ENCODE results near the gene TNFRSF17.
A peak's percentile ranks its signal among the peaks of the same experiment; 100 is the strongest.
"Not testable (repeated sequence)": the region's sequence is repeated elsewhere in the genome, so short reads cannot be mapped to it uniquely, and the experiment has no call there.

The TNFRSF17 gene

DNA sequence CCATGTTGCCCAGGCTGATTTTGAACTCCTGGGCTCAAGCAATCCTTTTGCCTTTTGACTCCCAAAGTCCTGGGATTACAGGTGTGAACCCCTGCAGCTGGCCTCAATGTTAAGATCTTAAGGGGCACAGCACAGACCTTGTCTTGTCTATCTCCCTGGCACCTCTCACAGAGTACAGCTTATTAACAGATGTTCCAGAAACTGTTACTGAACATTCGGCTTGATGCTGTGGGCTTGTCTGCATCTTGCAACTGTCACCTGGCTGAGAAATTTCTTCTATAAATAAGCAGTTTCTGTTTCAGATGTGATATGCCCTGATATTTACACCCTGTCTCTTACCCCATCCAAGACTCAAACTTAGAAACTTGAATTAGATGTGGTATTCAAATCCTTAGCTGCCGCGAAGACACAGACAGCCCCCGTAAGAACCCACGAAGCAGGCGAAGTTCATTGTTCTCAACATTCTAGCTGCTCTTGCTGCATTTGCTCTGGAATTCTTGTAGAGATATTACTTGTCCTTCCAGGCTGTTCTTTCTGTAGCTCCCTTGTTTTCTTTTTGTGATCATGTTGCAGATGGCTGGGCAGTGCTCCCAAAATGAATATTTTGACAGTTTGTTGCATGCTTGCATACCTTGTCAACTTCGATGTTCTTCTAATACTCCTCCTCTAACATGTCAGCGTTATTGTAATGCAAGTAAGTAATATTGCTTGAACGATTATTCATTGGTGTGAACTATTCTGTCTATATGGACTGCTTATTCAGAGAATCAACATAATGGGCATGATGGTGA, at the start of gene TNFRSF17:
TNFRSF17 (plus strand) TSS at position 450 of the 791 bp plus-strand sequence; CDS start at position 565, 115 bp downstream.
- H3K4me3 ChIP-seq (ENCODE audit: low read length) = peak within 1 kb of the TSS; percentile 92
- no peak for TF ChIP-seq ZNF274 (IDR thresholded peaks at IDR 0.05; ENCODE audit: low read depth, low read length)

DNA sequence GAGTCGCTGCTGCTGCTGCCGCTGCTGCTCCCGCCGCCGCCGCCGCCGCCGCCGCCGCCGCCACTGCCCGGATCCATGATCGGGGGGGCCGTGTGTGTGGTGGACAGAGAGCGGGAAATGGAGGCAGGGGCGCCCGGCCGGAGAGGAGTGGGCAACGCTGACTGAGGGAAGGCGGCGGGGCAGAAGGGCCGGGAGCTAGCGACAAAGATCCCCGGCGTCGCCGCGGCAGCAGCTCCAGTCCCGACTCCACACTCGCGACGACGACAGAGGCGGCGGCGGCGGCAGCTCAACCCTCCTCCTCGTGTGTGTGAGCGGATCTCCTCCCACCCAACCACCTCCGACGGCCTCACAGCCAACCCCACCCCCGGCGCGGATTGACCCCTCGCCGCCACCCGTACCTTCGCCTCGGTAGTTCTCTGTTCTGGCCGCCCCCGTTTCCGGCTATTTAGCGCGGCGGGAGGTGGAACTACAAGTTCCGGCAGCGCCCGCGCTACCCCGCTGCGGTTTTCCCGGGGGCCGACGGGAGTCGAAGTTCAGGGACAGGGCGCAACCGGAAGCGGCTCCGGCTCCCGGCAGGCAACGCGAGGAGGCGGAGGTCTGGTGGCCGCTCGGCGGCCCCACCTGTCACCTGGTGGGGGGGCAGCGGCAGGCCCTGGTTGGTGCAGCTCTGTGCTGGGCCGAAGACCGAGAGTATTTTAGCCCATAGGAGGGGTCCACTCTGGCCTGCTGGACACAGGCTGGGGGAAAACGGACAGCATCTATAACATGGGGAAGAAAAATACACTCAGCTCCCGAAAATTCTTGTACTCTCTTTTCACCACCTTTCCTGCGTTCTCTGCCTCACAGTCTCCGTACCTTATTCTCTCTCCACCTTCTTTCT, 49.1 kb upstream of the TNFRSF17 start, which contains the start of gene GSPT1:
GSPT1 (minus strand) TSS at position 313 of the 880 bp plus-strand sequence; CDS start at position 77, 236 bp downstream.
- TF ChIP-seq ZNF274 (IDR thresholded peaks at IDR 0.05; ENCODE audit: low read depth, low read length) = no peak

DNA sequence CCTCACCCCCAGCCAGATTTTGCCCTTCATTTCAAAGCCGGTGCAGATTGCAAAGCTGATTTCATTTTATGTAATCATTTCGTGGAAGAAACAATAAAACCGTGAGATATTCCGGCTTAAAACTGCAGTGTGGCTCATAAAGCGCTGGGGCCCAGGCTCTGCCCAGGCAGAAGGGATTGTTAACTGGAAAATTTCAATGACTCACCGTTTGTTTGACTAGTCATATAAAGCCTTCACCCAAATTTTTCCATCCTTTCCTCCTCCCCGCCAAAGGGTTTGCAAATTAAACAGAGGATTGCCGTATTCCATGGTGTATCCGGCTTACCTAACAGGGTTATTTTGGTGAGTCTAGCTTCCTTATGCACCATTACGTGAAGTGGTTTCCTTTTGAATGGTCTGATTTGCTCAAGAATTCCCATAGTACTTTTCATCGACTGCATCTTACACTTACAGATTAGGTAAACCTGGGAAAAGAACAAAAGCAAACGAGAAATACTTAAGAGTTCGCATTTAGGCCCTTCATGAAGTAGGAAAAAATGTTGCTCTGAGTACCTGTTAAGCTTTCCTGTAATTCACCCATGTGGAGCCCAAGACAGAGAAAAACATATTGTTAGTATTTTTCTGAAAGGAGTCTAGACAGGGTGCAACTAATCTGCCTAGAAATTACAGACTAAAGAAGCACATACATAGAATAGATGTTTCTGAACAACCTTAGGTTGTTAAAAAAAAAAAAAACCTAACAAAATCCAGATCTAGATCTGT, 48.3 kb upstream of the TNFRSF17 start:
- TF ChIP-seq ZNF274 (IDR thresholded peaks at IDR 0.05; ENCODE audit: low read depth, low read length) = no peak
- H3K4me3 ChIP-seq (ENCODE audit: low read length) = peak overlapping the region; percentile 61

More for the DNA sequence above, 49.1 kb upstream of the TNFRSF17 start, which contains the start of gene GSPT1:
- peak within 1 kb of the TSS; percentile 91 for H3K4me3 ChIP-seq (ENCODE audit: low read length)

DNA sequence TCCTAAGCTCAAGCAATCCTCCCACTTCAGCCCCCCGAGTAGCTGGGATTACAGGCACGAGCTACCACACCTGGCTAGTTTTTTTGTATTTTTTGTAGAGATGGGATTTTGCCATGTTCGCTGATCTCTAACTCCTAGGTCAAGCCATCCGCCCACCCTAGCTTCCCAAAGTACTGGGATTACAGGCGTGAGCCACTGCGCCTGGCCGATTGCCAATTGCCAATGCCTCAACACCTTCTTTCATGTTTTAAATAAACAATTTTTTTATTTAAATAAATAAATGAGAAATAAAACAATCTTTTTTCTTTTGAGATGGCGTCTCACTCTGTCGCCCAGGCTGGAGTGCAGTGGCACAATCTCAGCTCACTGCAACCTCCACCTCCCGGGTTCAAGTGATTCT, 41.0 kb upstream of the TNFRSF17 start:
- H3K4me3 ChIP-seq (ENCODE audit: low read length) = not testable (repeated sequence)

DNA sequence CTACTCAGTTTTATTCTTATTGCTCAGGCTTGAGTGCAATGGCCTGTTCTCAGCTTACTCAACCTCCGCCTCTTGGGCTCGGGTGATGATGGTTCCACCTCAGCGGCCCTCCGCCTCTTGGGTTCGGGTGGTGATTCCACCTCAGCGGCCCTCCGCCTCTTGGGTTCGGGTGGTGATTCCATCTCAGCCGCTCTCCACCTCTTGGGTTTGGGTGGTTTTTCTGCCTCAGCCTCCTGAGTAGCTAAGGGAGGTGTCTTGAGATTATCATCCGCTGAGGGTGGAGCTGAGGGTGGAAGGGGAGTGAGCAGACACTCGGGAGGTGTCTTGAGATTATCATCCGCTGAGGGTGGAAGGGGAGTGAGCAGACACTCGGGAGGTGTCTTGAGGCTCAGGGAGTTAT, 37.7 kb upstream of the TNFRSF17 start:
- not testable (repeated sequence) for H3K4me3 ChIP-seq (ENCODE audit: low read length)

DNA sequence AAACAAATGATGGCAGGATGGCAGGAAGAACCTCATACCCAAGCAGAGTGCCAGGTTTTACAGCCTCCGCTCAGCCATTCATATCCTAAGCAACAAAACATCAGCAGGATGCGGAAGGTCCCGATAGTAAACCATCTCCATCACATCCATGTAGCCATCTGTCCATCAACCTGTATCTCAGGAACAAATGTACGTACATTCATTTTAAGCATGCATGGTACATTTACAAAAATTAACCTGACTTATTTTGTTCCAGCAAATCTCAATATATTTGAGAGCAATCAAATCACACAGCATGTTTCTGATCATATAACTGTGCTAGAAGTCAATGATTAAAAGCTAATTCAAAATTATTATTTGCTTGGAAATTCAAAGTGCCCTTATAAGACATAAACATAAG, 23.1 kb upstream of the TNFRSF17 start, which contains the start of gene NPIPB2:
NPIPB2 (minus strand) TSS at position 101 of the 400 bp plus-strand sequence; CDS start at position 101, 0 bp downstream.
- not testable (repeated sequence) for H3K4me3 ChIP-seq (ENCODE audit: low read length)

DNA sequence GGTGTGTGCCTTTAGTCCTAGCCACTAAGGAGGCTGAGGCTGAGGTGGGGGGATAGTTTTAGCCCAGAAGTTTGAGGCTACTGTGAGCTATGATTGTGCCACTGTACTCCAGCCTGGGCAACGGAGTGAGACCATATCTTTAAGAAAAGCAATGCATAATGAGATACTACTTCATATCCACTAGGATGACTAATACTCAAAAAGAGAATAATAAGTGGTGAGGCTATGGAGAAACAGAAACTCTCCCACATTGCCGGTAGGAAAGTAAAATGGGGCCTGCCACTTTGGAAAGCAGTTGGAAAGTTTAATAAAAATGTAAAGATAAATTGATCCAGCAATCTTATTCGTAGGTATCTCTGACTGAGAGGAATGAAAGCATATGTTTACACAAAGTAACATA, 18.6 kb upstream of the TNFRSF17 start:
- no peak overlapping the region for H3K4me3 ChIP-seq (ENCODE audit: low read length)
- no peak for TF ChIP-seq ZNF274 (IDR thresholded peaks at IDR 0.05; ENCODE audit: low read depth, low read length)

DNA sequence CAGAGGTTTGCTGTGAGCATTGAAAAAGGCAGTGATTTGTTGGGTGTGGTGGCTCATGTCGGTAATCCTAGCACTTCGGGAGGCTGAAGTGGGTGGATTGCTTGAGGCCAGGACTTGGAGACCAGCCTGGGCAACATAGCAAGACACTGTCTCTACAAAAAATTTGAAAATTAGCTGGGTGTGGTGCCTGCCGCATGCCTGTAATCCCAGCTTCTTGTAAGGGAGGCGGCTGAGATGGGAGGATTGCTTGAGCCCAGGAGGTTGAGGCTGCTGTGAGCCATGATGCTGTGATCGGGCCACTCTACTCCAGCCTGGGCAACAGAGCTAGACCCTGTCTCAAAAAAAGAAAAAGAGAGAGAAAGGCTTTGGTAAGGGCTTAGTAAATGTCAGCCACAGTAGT, 16.2 kb upstream of the TNFRSF17 start:
- TF ChIP-seq ZNF274 (IDR thresholded peaks at IDR 0.05; ENCODE audit: low read depth, low read length) = no peak
- H3K4me3 ChIP-seq (ENCODE audit: low read length) = no peak overlapping the region

DNA sequence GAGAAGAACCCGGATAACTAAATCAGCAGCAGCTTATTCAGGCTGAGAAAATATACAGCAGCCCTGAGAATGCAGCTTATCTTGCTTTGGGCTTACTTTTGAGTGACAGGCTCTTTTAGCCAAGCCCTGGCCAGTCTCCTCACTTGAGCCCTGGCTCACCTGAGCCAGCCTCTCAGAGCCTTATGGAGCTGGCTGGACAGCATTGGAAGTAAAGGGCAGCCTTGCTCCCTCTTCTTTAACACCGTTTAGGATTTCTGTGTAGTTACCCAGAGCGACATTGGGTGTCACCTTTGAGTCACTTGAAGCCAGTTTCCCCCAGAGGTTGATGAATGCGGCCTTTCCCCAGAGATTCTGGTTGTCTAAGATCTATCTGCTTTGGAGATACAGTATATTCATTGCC, 15.5 kb upstream of the TNFRSF17 start:
- no peak overlapping the region for H3K4me3 ChIP-seq (ENCODE audit: low read length)
- no peak for TF ChIP-seq ZNF274 (IDR thresholded peaks at IDR 0.05; ENCODE audit: low read depth, low read length)

DNA sequence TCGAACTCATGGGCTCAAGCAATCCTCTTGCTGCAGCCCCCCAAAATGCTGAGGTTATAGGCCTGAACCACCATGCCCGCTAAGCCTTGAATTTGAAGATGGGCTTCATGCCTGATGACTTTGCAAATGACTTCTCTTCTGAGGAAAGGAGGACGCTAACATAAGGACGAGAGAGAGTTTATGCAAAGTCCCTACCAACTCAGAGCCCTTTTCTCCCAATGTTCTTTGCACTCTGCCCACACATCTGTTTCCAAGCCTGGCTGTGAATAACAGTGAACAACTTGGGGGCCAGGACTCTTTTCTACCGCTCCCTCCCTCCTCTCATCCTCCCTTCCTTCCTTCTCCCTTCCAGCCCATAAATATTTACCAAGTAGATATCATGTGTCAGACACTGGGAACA, 14.6 kb upstream of the TNFRSF17 start:
- TF ChIP-seq ZNF274 (IDR thresholded peaks at IDR 0.05; ENCODE audit: low read depth, low read length) = no peak
- no peak overlapping the region for H3K4me3 ChIP-seq (ENCODE audit: low read length)

DNA sequence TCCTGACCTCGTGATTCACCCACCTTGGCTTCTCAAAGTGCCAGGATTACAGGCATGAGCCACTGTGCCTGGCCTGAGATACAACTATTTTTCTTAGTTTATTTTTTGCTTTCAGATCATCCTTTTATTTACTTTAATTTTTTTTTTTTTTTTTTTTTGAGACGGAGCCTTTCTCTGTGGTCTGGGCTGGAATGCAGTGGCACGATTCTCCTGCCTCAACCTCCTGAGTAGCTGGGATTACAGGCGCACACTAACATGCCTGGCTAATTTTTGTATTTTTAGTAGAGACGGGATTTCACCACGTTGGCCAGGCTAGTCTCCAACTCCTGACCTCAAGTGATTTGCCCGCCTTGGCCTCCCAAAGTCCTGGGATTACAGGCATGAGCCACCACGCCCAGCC, 11.4 kb upstream of the TNFRSF17 start:
- H3K4me3 ChIP-seq (ENCODE audit: low read length) = not testable (repeated sequence)

DNA sequence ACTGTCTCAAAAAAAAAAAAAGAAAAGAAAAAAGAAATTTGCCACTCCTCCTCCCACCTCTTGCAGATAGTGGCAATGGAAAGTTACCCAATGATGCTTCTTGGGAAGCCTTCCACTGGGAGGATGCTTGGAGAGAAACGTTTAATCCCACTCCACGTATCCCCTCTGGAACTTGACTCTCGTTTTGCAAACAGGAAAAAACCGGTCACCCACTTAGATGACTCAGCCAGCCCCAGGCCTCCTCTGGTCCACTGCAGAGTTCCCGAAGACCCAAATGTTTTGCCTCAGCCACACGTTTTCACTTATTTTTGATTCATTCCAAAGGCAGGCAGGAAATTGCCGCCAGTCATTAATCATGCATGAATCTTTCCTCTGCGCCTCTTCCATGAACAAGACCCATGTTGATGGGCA, 9.3 kb upstream of the TNFRSF17 start:
- H3K4me3 ChIP-seq (ENCODE audit: low read length) = no peak overlapping the region
- no peak for TF ChIP-seq ZNF274 (IDR thresholded peaks at IDR 0.05; ENCODE audit: low read depth, low read length)

DNA sequence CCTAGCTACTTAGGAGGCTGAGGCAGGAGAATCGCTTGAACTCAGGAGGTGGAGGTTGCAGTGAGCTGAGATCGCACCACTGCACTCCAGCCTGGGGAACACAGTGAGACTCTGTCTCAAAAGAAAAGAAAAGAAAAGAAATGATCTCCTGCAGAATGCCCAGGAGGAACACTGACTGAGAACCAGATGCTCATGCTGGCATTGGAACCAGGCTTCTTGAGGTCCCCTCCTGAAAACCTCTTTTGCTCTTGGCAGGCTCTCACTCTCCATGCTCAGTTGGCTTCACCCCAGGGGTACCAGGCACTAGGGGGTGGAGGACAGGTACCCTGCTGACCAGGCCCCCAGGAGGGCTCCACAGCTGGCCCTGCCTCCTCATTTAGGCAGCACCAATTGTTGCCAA, 8.5 kb upstream of the TNFRSF17 start:
- H3K4me3 ChIP-seq (ENCODE audit: low read length) = no peak overlapping the region
- no peak for TF ChIP-seq ZNF274 (IDR thresholded peaks at IDR 0.05; ENCODE audit: low read depth, low read length)

Measured in GM08714 (cell line).